NAMALWA (cell line): ENCODE data around the gene SIPA1.

Source experiments
- DNase-seq: peaks from one replicate; pipeline ENCODE4 v3.0.0-alpha.2; 2015; ENCODE audit warnings: low spot score

SIPA1 gene

DNA sequence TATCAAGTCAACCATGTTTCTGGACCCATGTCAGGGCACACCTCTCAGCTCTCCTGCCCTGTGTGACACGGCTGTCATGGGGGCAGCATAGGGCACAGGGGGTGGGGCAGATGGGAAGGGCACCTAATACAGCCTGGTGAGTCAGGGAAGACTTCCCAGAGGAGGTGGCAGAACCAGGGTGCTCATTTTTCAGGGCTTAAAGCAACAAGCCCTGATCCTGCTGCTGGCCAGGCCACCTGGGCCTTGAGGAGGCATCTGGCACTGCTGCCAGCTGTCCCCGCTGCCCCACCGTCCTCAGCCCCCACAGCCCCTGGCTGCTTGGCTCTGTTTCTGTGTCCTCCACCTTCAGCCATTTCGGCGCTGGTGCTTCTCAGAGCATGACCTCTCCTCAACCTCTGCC, 28.2 kb upstream of the SIPA1 start:
- DNase-seq: no peak

DNA sequence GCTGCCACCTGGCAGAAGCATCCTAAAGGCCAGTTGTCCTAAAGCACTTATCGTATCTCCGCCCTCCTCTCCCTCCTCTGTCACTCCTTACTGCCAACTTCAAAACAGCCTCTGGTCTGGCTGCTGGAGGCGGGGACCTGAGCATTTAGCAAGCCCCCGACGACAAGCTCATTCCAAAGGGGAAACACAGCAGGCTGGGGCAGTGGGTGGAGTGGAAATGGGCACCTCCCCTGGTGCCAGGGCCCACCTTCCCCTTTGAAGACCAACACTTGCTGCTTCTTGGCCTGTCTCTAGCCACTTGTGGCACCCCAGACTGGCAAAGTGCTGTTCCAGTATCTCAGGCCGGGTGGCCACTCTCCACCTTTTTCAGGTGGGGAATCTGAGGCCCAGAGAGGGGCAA, 27.5 kb upstream of the SIPA1 start:
- DNase-seq: no peak

DNA sequence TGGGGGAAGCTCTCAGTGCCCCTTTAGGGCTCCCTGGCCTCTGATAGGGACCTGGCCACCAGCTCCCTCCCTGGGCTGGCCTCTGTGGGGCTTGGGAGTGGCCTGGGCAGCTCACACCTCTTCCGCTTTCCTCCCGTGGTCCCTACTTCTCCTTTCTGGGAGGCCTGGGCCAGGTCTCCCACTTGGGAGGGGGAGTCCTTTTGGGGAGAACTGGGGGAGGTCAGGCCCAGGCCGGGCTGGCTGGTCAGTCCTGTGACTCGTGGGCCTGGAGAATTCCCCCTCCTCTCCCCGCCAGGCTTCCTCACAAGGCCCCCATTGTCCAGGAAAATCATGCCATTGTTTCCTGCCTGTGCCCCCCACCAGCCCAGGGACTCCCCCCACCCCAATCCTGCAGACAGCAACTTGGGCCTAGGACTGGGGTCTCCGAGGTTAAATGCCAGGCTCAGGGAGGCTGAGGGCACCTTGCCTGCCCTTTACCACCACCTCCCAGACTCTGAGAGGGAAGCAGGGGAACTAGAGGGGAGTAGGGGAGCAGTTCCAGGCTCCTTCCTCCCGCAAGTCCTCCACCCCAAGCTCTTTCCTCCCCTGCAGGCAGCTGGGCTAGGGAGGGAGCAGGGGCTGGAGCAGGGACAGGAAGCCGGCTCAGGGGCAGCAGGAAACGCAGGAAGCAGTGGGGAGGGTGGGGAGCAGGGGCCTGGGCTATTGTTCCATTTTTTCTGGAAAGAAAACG, 26.7 kb upstream of the SIPA1 start:
- DNase-seq: no peak

DNA sequence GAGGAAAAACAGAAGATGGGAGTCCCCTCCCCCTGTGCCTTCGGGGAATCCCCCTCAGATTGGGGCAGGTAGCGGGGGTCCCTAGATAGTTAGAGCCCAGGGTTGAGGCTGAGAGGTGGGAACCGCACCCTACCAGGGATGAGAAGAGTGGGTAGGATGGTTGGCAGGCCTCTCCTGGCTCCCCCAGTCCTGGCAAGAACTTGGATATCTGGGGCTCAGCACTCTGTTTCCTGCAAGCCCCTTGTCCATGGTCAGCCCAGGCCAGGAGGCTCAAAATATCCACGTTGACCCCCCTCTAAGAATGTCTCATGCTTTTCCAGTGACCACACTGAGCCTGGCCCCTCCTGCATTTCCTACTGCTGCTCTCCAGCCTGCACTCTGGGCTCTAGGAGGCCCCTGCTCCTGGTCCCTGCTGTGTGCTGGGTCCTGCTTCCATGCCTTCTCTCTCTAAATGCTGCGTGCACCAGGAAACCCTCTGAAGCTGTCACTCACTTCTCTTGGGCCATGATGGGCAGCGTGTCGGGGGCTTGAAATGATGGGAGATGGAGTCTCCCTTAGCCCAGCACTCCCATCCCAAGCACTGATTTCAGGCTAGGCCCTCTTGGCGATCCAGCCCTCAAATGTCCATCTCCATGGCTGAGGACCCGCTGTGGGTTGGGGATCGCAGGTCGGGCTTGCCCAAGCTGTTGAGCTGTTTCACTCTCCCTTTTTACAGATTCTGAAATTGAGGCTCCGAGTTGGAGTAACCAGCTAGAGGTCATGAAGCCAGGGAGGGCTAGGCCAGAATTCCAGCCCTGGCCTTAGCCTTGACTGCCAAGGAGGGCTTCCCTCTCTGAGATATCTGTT, 25.9 kb upstream of the SIPA1 start:
- no peak for DNase-seq

DNA sequence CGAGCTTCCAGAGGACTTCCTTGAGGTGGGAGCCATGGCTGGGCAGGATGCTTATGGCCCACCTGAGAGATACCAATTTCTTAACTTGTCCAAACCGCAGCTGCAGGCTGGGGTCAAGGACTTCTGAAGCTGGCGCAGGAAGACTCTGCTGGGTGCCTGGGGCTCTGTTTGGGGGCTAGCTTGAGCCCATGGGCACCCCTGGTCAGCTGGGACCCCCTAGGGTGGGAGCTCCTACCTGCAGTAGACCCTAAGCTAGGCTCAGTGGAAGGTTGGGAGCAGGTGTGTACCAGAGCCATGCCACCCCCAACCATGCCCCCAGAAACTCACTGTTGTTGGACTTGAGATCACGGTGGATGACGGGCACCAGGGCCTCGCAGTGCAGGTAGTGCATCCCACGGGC, 25.2 kb upstream of the SIPA1 start:
- DNase-seq: no peak

DNA sequence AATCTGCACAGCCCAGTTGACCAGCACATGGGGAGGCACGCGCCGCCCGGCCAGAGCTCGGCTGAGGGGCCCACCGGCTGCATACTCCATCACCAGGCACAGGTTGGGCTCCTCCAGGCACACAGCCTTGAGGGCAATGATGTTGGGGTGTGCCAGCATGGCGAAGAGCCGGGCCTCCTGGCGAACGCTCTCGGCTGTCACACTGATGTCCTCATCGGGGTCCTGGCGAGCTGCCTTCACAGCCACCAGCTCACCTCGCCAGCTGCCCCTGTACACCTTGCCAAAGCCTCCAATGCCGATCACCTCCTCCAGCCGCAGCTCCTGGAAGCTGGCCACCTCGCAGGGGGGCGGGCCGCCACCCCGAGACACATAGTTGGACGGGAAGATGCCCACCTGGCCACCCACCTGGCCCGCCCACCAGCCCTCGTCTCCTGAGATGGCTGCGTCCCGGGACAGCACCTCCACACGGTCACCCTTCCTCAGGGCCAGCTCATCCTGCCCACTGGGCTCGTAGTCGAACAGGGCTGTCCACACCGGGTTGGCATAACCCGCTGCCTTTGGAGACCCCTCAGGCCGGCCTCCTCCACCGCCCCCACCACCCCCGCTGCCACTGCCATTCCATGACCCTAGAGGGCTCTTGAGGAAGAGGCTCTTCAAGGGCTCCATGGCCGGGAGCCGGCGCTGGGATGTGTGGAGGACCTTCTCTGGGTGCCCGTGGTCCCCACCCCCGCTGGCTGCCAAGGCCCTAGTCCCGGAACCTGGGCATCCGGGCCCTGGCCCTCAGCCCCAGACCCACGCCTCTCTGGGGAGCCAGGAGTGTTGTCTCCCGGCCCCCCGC, 24.6 kb upstream of the SIPA1 start:
- no peak for DNase-seq

DNA sequence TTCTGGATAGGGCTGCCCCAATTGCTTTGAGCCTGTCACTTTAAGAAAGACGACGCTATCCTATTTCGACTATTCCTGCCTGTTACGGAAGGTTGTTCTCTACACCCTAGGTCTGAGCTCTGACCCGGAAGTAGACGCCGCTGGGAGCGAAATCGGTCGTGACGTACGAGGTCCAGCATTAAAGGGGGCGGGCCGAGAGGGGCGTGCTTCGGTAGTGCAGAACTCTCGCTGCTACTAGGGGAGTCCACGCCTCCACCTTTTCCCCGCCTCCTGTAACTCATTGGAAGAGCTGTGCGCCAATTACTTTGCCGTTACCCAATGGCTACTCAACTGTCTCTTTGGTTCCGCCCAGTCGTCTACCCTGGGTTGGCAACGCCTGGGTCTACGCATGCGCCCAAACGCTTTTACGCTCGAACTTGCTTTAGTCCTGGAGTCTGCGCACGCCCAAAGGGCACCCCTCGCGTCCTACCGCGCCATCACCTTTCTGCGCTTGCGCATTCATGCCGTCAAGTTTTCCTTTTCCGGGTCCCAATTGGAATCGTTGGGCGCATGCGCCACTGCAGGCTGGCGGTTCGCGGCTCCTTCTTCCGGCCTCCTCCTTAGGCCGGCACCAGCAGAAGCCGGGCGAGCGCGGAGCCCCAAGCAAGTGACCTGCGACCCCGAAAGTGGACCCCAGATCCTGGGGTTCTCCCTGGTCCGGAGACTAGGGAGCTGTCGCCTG, 22.5 kb upstream of the SIPA1 start, which contains the start of gene PCNX3:
TSS of gene PCNX3 (plus strand) at position 548 of the 721 bp plus-strand sequence. CDS start 536 bp downstream, outside the sequence.
- peak; percentile 100 for DNase-seq

DNA sequence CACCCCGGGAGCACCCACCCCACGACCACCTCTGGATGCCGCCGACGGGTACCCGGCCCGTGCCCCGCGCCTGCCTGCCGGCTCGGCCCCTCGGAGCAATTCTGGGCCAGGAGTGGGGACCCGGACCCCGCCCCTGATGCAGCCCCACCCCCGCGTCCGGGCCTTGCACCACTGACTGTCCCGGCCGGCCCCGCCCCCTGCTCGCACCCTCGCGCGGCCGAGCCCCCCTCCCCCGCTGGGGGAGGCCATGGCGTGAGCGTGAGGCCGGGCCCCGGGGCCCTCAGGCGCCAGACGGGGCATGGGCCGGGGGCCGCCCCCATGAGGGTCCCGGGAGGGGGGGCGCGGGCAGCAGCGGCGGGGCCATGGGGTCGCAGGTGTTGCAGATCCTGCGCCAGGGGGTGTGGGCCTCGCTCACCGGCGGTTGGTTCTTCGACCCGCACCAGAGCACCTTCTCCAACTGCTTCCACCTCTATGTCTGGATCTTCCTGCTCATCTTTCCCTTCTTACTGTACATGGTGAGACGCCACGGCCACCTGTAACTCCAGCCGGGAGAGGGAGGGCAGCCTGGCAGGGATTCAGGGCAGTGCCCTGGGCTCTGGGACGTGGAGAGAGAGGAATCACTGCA, 21.8 kb upstream of the SIPA1 start:
- DNase-seq: peak; percentile 65

DNA sequence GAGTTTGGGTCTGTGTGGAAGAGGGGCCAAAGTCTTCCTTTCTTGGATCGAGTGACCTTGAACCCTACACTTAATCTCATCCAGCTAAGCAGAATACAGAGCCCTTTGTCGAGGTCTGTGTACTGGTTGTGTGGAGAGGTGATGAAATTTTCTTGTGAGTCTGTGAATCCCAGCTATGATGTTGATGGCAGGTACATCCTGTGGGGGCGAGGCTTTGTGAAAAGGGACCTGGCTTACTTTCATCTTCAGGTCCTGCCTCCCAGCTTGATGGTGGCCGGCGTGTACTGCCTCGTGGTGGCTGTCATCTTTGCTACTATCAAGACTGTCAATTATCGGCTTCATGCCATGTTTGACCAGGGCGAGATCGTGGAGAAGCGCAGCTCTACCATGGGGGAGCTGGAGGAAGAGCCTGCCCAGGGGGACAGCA, 21.3 kb upstream of the SIPA1 start:
- DNase-seq: peak; percentile 37

DNA sequence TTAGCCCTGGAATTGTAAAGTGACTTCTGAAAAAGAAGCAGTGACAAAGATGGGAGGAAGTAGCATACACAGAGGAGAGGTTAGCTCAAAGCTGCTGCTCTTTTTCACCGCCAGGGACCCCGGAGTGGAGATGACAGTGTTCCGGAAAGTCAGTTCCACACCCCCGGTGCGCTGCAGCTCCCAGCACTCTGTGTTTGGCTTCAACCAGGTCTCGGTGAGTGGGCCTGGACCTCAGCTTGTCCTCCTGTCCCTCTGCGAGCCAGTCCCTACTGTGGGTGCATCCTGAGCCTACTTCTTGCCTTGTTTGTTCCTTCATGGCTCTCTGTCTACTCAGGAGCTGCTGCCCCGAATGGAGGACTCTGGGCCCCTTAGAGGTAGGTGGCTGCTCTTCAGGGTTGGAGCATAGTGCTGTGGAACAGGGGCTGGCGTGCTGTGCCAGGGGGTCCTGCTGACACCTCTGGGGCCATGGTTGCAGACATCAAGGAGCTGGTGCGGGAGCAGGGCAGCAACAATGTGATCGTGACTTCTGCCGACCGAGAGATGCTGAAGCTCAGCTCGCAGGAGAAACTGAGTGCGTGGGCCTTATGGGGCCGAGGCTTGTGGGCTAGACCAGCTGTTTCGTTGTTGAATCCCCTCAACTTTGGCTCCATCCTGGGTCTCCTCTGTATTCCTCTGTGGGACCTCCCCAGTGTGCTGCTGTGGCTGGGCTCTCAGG, 20.6 kb upstream of the SIPA1 start:
- DNase-seq: no peak

DNA sequence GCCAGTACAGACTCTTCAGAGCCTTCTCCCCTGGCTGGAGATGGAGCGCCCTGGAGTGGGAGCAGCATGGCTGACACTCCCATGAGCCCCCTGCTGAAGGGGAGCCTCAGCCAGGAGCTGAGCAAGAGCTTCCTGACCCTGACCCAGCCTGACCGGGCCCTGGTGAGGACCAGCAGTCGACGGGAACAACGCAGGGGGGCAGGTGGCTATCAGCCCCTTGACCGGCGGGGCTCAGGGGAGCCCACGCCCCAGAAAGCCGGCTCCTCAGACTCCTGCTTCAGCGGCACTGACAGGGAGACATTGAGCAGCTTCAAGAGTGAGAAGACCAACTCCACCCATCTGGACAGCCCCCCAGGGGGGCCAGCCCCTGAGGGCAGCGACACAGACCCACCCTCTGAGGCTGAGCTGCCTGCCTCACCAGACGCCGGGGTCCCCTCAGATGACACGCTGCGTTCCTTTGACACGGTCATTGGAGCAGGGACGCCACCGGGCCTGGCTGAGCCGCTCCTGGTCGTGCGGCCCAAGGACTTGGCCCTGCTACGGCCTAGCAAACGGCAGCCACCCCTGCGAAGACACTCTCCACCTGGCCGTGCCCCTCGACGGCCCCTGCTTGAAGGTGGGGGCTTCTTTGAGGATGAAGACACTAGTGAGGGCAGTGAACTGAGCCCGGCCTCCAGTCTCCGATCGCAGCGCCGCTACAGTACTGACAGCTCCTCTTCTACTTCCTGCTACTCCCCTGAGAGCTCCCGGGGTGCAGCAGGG, 19.7 kb upstream of the SIPA1 start:
- DNase-seq: no peak

DNA sequence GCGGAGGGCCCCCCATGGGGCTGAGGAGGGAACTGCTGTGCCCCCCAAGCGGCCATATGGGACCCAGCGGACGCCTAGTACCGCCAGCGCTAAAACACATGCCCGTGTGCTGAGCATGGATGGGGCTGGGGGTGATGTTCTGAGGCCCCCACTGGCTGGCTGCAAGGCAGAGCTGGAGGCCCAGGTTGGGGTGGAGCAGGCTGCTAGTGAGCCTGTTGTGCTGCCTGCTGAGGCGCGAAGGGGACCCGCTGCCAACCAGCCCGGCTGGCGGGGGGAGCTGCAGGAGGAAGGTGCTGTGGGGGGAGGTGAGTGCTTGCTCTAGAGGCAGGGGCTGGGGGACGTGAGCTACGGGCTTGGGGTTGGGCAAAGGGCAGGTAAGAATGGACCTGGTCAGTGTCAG, 19.1 kb upstream of the SIPA1 start:
- DNase-seq: no peak

DNA sequence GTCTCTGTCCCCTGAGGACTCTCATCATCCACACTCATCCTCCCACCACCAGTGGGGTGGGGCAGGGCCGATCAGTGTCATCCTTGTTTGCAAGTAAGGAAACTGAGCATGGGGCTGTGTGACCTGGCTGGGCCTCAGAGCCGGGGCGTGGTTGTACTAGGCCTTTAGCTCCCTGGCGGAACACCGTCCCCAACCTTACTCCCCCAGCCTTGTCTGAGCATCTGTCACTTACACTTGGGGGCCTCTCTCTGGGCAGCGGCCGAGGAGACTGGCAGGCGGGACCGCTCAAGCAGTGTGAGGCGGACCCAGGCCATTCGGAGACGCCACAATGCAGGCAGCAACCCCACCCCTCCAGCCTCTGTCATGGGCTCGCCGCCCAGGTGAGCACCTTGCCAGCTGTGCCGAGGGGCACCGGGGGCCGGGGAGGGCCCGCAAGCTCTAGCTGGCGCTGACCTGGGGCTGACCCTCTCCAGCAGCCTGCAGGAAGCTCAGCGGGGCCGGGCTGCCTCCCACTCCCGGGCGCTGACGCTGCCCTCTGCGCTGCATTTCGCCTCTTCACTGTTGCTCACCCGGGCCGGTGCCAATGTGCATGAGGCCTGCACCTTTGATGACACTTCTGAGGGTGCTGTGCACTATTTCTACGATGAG, 18.5 kb upstream of the SIPA1 start:
- no peak for DNase-seq

DNA sequence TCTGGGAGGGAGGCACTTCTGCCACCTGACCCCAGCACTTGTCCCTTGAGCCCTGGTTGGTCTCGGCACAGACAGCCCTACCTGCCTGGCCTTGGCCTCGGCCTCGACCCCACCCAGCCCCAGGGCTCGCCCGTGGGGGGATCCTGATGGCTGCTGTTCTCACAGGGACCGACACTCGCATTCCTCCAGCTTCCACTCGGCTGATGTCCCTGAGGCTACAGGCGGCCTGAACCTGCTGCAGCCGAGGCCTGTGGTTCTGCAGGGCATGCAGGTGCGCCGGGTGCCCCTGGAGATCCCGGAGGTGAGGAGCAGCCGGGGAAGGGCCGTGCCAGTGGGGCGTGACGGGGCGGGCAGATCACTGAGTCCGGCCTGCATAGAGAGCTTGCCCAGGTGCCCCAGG, 17.2 kb upstream of the SIPA1 start:
- DNase-seq: no peak

DNA sequence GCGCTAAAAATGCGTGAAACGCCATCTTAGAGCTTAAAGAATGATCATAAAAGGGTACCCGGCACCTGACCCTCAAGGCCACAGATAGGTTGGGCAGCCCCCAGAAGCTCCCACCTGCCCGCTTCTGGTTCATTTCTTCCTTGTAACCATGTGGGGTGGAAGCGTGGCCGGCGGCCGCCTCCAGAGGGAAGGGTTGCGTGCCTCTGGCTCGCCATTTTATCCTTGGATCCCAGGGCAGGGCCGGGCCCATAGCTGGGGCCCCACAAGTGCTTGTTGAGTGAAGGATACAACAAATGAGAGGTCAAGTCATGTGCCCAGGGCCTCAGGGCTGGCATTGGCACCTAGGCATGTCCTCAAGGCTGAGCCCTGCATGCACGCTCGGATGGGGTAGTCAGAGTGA, 16.4 kb upstream of the SIPA1 start:
- DNase-seq: no peak

DNA sequence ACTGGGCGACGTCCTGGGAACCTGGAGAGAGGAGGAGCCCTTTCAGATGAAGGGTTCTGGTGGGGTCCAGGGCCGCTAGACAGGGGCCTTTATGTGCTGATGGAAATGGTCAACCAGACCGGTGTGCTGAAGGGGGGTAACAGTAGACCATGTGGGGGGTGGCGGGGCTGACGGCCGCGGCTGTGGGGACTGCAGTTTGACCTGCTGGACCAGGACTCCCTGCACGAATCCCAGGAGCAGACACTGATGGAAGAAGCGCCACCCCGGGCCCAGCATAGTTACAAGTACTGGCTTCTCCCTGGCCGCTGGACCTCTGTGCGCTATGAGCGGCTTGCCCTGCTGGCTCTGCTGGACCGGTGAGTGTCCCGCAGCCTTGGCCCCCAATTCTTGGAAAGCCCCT, 15.9 kb upstream of the SIPA1 start:
- DNase-seq: no peak

DNA sequence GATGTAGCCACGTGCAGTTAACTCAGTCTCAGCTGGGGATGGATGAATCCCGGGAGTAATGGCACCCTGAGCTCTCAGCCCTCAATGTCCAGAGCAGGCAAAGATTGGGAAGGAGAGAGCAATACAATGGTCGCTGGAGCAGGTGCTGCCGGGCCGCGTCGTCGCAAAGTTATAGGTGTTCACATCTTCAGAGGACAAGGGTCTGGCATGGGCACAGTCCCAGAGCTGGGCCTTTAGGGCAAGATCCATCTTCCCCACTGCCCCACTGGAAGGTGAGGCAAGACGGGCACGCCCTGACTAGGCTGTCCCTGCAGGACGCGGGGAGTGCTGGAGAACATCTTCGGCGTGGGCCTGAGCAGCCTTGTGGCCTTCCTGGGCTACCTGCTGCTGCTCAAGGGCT, 14.7 kb upstream of the SIPA1 start:
- DNase-seq: no peak

DNA sequence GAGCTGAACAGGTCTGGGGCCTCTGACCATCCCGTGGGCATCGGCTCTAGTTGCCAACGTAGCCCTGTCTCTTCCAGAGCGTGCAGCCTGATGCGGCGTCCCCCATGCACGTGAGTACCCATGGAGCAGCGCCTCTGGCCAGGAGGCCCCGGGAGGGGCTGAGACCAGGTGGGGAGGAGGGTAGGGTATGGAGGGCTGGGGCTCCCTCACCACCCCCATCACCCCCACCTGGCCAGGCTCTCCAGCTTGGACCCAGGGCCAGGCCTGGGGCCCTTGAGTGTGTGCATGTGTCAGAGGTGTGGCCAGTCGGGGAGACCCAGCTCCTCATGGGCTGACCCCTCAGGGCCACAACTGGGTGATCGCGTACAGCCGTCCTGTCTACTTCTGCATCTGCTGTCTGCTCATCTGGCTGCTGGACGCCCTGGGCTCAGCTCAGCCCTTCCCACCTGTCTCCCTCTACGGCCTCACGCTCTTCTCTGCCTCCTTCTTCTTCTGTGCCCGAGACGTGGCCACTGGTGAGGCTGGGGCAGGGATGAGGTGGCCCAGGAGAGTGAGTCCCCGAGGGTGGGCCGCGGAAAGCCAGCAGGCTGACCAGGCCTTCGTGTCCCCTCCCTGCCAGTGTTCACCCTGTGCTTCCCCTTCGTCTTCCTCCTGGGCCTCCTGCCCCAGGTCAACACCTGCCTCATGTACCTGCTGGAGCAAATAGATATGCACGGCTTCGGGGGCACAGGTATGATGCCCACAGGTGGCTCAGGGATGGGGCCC, 13.9 kb upstream of the SIPA1 start:
- no peak for DNase-seq
